Measurements from ENCODE around the gene BCR. TPM values are rescaled to one million over a fixed set of nuclear protein-coding genes. Genes with fewer than 3 reads are reported as not detected.

The BCR gene
- total RNA-seq, 2 experiments from 2014 or later, result 60.0 to 64.8 TPM

- TF ChIP-seq CTCF (IDR thresholded peaks at IDR 0.05), result no peak
- peaks cover 3% of the 10 kb centered on the region for H3K36me3 Mint-ChIP-seq (ENCODE audit: low read depth)
- no peaks in the 10 kb centered on the region for H3K9me3 Mint-ChIP-seq
- no peaks in the 10 kb centered on the region for H3K27me3 Mint-ChIP-seq
- H3K9me3 ChIP-seq (ENCODE audit: control insufficient read depth in 1 of 2, insufficient read depth in 1 of 2, low read length in 2 of 2), result no peaks in the 10 kb centered on the region
- H3K27me3 ChIP-seq (ENCODE audit: control insufficient read depth in 1 of 2, insufficient read depth in 2 of 2, low read length in 2 of 2), result no peaks in the 10 kb centered on the region
- no peak overlapping the region for H3K4me3 ChIP-seq (ENCODE audit: low read length)
- H3K4me1 ChIP-seq (ENCODE audit: insufficient read depth, low read length), result peaks cover 41% of the 10 kb centered on the region
- H3K36me3 ChIP-seq (ENCODE audit: insufficient read depth, low read length), result peaks cover 9% of the 10 kb centered on the region
- no peak overlapping the region for H3K4me3 Mint-ChIP-seq
- H3K27ac ChIP-seq (ENCODE audit: low read depth in 1 of 2, low read length in 2 of 2), result no peak overlapping the region
- intact Hi-C loops (cut with DNase I, micrococcal nuclease), result no loop called here
- DNase-seq (no peak), ATAC-seq (ENCODE audit: poor library complexity) (no peak)
- POLR2A ChIA-PET, result no interaction called here
- H3K4me1 Mint-ChIP-seq (ENCODE audit: low read depth), result peaks cover 69% of the 10 kb centered on the region
- CTCF ChIA-PET, result no interaction called here
- H3K27ac Mint-ChIP-seq, result peak overlapping the region; percentile 80
These were observed 32.0 kb downstream of the BCR start for GRCh38 chr22:23212061-23213021.

GRCh38 chr22:23213022-23213555 is 32.8 kb downstream of the BCR start:
- Mint-ChIP-seq H3K27me3 (no peaks in the 10 kb centered on the region), H3K4me1 (ENCODE audit: low read depth) (peaks cover 74% of the 10 kb centered on the region), H3K36me3 (ENCODE audit: low read depth) (no peaks in the 10 kb centered on the region), H3K4me3 (no peak overlapping the region), H3K9me3 (no peaks in the 10 kb centered on the region), H3K27ac (peak overlapping the region; percentile 58)
- Histone ChIP-seq H3K4me3 (ENCODE audit: low read length) (no peak overlapping the region), H3K9me3 (ENCODE audit: control insufficient read depth in 1 of 2, insufficient read depth in 1 of 2, low read length in 2 of 2) (no peaks in the 10 kb centered on the region), H3K4me1 (ENCODE audit: insufficient read depth, low read length) (peaks cover 48% of the 10 kb centered on the region), H3K27me3 (ENCODE audit: control insufficient read depth in 1 of 2, insufficient read depth in 2 of 2, low read length in 2 of 2) (no peaks in the 10 kb centered on the region), H3K36me3 (ENCODE audit: insufficient read depth, low read length) (peaks cover 4% of the 10 kb centered on the region), H3K27ac (ENCODE audit: low read depth in 1 of 2, low read length in 2 of 2) (no peak overlapping the region)
- TF ChIP-seq CTCF (IDR thresholded peaks at IDR 0.05), result no peak
- intact Hi-C loops (cut with DNase I, micrococcal nuclease), result no loop called here
- DNase-seq (no peak), ATAC-seq (ENCODE audit: poor library complexity) (no peak)
- CTCF ChIA-PET, result interaction anchor here (1.4 kb wide), 1 partner anchor 29 kb away, joined by 4 read pairs; no protein-coding TSS in a partner anchor
- POLR2A ChIA-PET, result no interaction called here

GRCh38 chr22:23213581-23214334 is 33.4 kb downstream of the BCR start:
- peak overlapping the region; percentile 58 for H3K27ac Mint-ChIP-seq
- no peak overlapping the region for H3K4me3 ChIP-seq (ENCODE audit: low read length)
- no peaks in the 10 kb centered on the region for H3K9me3 Mint-ChIP-seq
- no peak for ATAC-seq (ENCODE audit: poor library complexity)
- H3K27ac ChIP-seq (ENCODE audit: low read depth in 1 of 2, low read length in 2 of 2), result no peak overlapping the region
- DNase-seq, result no peak
- H3K4me1 Mint-ChIP-seq (ENCODE audit: low read depth), result peaks cover 79% of the 10 kb centered on the region
- ChIA-PET CTCF (interaction anchor here (0.5 to 1.4 kb wide), 2 partner anchors 14 to 30 kb away, joined by 3 to 4 read pairs; no protein-coding TSS in a partner anchor), POLR2A (no interaction called here)
- no peaks in the 10 kb centered on the region for H3K9me3 ChIP-seq (ENCODE audit: control insufficient read depth in 1 of 2, insufficient read depth in 1 of 2, low read length in 2 of 2)
- H3K4me3 Mint-ChIP-seq, result no peak overlapping the region
- H3K36me3 Mint-ChIP-seq (ENCODE audit: low read depth), result no peaks in the 10 kb centered on the region
- H3K27me3 ChIP-seq (ENCODE audit: control insufficient read depth in 1 of 2, insufficient read depth in 2 of 2, low read length in 2 of 2), result no peaks in the 10 kb centered on the region
- peaks cover 4% of the 10 kb centered on the region for H3K36me3 ChIP-seq (ENCODE audit: insufficient read depth, low read length)
- peaks cover 55% of the 10 kb centered on the region for H3K4me1 ChIP-seq (ENCODE audit: insufficient read depth, low read length)
- TF ChIP-seq CTCF (IDR thresholded peaks at IDR 0.05), result no peak
- intact Hi-C loops (cut with DNase I, micrococcal nuclease), result no loop called here
- H3K27me3 Mint-ChIP-seq, result no peaks in the 10 kb centered on the region
